GM19438 (cell line): ENCODE data around the gene TRIAP1.
"Not testable (repeated sequence)": the region's sequence is repeated elsewhere in the genome, so short reads cannot be mapped to it uniquely, and the experiment has no call there.

Experiments used
- ATAC-seq: cut with Tn5 transposase; IDR thresholded peaks from one replicate; pipeline ENCODE4 v1.9.1; 2021; ENCODE audit warnings: low read depth; ENCODE audit not compliant: unreplicated experiment

Gene TRIAP1

DNA sequence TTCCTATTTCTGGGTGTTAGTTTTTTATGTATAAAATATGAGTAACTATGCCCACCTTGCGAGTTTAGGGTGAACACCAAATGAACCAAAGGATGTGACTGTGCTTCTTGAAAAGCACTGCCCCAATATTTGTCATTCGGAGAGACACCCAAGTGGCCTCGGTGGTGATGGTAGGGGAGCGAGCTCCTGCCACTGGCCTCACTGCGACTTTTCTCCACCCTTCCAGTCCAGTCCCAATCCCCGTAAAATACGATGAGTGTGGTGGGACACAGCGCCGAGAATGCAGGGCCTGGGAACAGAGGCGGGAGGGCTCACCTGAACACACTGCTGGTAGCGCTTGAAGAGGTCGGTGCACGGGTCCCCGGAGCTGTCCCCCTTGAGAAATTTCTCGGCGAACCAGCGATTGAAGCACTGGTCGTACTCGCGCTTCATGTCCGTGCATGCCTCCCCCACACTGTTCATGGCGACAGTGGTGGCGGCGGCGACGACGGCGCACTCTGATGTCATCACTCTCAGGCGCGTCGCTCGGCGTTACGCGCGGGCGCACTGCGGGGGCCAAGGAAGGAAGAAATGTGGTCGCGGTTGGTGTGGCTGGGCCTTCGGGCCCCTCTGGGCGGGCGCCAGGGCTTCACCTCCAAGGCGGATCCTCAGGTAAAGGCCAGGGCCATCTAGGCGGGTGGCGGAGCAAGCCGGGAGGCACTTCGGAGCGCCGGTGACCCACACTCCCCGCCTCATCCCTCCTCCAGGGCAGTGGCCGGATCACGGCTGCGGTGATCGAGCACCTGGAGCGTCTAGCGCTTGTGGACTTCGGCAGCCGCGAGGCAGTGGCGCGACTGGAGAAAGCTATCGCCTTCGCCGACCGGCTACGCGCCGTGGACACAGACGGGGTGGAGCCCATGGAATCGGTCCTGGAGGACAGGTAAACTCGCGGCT lies at the start of gene TRIAP1, which contains the start of gene GATC:
Gene TRIAP1, minus strand, starts transcription at position 474 of the 933 bp plus-strand sequence. Its CDS starts 12 bp downstream, at position 462.
Gene GATC, plus strand, starts transcription at position 534 of the 933 bp plus-strand sequence. Its CDS starts 37 bp downstream, at position 571.
- peak; percentile 83 for ATAC-seq

DNA sequence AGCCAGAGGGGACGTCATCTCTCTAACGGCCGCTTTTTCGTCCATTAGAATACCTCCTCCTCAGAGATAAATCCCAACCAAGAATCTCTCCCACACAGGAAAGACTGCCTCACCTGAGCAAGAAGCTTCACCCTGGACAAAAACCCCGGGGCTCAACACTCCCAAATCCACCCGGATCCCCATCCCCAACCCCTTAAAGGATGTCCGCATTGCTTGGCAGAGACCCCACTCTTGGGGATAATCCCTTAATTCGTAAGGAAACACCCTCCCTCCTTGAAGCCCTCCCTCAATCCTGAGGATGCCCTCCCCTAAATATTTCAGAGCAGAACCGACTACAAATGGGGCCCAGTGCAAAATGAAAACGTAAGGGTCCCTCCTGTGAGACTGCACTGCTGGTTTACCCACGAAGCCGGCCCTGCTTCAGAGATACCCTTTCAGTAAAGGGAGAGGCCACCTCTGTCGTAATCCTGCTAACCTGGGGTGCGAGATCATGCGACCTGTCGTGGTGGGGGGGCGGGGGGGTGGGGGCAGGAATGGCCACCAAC lies 49.1 kb upstream of the TRIAP1 start:
- ATAC-seq, result peak; percentile 9

DNA sequence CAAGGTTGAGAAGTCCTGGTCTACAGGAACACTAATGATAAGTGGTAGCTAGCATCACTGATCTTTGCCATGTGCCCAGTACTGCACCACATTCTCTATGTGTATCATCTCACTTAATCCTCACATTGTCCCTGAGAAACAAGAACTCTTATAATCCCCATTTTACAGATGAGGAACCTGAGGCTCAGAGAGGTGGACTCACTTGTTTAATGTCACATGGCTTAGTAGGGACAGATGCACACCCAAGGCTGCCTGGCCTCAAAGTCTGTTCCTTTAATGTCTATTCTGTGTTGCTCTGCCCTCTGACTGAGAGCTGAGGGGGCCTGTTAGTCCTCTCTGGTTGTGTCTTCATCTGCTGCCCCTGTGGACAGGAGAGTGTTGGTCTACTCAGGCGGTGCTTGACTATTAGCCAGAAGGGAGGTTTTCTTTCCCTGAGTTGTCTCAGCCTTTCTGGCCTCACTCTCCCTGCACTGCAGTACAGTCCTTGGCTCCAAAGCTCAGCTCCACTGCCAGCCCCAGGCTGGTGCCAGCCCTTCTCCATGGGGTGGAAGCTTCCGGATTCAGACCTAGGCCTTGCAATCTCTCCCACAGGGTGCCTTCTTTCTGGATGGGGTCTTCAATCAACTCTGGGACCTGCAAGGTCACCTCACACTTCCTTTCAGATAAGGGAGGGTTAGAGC lies 44.8 kb upstream of the TRIAP1 start:
- no peak for ATAC-seq

DNA sequence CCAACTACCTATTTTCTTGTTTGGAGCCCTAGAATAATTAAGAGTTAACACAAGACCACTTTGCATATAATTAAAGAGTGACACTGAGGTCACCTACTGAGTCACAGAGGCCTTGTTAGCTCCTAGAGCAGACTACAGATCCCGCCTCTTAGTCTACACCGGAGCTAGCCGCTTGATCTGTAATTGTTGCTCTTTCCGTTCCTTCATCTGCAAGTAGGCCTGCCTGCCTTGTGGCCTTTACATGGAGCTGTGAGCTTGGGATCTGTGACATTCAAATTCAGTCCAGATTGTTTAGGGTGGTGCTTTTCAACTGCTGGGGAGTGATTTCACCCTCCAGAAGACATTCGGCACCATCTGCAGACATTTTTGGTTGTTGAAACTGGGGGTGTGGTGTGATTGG lies 44.1 kb upstream of the TRIAP1 start:
- no peak for ATAC-seq

DNA sequence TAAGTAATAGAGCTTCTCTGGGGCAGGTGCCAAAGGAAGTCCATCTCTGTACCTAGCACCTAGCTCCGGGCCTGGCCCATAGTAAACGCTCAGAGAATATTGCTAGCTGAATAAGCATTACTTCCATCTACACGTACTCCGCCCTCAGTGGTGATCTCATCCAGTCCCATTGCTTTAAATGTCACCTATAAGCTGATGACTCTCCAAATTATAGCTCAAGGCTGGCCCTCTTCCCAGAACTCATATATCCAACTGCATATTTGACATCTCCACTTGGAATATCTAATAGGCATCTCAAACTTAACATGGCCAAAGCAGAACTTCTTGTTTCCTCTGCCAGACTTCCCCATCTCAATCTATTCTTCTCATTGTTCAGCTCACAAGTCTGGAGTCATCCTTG lies 42.8 kb upstream of the TRIAP1 start:
- ATAC-seq, result no peak

DNA sequence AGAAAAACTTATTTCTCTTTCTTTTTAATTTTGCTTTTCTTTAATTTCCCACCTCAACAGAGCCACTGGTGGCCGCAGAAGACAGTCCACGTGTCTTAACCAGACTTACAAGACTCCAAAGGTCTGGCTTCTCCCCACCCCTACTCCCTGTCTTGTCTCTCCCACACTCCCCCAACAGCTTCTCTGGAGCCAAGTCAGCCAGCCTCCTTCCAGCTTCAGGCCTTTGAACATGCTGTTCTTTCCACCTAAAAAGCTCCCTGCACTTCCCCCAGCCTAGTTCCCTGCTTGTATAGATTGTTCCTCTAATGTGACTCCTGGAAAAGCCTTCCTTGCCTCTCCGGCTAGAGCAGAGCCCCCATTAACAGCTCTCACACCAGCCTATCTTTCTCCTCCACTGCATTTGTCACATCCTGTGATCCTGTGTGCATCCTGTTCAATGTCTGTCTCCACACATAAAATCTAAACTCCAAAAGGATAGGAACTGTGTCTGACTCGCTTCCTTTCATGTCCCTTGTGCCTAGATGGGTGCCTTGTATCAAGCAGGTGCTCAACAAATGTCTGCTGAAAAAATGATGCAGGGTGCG lies 42.0 kb upstream of the TRIAP1 start:
- ATAC-seq, result no peak

DNA sequence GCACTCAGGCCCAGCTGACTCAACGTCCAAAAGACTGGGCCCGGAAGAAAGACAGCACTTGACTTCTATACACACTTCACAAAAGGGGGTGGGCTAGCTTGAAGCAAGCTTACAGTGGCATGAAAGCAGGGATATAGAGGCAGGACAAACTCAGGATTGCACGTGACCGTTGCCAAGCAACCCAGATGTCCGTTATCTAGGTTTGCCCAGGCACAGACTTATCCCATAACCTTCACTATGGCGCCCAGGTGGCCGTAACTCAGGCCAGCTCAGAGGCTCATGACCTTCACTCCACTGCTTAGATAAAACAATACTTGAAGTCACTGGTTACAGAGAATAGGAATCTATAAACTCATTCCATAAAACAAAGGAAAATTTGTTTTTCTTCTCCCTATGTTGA lies 41.4 kb upstream of the TRIAP1 start:
- ATAC-seq, result not testable (repeated sequence)

DNA sequence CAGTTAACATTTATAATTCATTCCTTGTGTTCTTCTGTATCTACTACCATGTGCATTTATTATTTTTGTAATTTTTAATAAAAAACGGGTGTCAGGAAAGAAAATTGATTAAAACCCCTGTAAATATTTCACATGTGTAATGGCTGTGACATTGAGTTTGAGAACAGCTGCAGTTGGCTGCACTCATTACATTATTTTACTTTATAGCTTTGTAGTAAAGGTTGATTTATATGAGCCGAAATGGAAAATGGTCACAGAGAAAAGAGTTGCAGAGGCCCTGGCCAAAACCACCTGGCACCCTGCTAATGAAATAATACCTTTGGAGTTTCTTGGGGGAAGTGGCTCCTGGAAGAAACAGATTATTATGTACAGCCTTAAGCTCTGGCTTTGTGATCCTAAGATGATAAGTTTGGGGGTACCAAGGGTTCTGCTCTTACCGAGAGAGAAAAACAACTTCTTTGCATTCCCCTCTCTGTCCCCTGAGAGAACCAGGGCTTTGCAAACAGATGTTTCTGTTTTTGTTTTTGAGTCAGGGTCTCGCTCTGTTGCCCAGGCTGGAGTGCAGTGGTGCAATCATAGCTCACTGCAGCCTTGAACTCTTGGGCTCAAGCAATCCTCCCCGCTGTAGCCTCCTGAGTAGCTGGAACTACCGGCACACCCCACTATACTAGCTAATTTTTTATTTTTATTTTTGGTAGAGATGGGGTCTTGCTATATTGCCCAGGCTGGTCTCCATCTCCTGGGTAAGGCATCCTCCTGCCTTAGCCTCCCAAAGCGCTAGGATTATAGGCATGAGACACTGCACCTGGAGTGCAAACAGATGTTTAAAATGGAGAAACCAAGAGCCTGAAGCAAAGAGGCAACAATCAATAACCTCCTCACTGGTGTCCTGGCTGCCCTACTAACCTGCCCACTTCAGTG lies 40.0 kb upstream of the TRIAP1 start:
- ATAC-seq, result no peak

DNA sequence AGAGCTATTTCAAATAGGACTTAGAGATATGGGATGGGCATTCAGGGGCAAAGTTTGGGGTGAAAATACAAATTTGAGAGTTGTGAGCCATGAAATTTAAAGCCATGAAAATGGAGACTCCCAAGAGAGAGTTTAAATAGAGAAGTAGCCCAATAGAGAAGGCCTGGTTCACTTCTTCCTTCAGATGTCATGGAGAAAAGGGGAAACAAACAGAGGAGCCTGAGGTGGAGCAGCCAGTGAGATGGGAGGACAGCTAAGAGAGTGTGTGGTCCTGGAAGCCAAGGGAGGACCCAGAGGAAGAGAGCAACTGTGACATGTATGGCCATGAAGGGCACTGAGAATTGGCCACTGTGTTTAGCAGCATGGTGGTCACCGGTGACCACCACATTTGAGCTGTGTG lies 37.4 kb upstream of the TRIAP1 start:
- ATAC-seq, result no peak

DNA sequence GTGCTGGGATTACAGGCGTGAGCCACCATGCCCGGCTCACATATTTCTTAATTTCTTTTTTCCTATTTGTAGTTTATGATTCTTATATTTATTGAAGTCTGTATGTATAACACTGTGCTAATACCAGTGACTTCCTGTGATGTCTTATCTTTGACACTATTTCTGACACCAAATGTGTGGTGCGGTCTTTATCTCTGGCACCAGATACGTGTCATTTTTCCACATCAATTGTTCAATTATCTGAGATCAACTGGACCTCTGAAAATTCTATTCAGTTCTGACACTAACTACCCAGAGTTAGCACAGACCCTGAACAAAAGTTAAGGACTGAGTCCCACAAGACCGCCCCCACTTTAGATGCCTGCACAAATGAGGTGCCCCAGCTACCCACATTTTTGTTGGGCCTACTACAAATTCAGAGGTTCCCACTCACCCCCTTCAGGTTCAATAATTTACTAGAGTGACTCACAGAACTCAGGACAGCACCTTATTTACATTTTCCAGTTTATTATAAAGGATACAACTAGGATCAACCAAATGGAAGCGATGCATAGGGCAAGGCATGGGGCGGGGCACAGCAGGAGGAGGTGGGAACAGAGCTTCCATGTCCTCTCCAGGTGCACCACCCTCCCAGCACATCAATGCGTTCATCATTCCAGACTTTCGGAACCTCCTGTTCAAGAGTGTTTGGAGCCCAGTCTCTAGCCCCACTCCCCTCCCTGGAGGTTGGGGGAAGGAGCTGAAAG lies 35.0 kb upstream of the TRIAP1 start:
- no peak for ATAC-seq

DNA sequence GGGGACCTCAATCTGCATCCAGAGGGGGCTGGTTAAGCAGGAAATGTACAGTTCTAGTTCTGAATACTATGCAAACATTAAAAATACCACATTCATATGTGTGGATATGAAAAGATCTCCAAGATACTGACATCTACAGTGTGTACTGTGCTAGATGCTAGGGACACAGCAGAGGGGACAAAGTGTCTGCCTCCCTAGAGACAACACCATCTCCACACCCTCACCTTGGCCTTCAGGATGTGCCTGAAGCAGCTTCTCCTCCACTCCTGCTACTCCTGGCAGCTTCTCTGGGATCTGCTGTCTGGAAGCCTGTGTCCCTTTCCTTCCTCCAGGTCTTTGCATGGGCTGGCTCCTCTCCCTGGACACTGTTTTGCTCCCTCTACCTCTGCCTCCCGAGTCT lies 34.0 kb upstream of the TRIAP1 start:
- no peak for ATAC-seq

DNA sequence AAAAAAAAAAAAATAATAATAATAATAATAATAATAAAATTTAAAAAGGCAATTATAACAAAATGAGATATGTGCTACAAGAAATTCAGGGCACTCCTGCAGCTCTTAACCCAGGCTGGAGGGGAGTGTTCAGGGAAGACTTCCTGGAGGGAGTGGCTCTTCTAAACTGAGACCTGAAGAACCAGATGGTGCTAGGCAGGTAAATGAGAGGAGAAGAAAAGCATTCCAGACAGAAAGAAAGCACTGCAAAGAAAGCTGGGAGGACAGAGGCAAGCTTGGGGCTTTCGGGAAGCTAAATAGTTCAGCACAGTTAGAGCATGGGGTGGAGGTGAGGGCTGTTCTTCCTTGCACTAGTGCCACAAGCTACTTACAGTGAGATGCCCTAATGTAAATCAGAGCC lies 33.3 kb upstream of the TRIAP1 start:
- ATAC-seq, result no peak

DNA sequence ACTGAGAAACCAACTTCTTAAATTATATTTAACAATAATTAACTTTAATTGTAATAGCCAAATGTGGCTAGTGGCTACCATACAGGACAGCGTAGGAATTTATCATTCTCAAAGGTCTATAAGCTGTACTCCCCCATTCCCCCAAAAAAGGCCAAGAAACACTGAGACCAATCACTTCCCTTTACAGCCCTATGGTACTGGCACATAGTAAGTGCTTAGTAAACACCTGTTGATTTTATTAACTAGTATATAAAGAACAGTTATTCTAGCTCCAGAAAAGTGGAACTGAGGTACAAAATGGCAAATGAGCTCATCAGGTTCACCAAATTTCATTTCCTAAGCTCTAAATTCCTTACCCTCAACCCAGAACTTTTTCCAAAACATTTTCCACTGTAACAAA lies 29.5 kb upstream of the TRIAP1 start:
- ATAC-seq, result no peak

DNA sequence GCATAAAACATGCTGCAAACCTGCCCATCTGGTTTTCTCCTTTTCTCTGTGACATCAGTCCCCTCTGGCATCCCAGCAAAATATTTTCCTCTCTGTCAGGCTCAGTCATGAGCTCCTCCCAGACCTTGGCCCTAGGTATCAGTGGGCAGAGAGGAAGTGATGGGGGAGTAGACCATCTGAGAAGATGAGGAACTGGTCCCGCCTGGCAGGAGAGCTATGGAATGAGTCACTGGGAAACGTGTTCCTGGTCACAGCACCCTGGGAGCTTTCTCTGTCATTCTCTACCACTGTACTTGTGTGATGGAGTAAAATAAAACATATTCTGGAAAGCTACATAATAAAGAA lies 28.4 kb upstream of the TRIAP1 start:
- ATAC-seq, result no peak

DNA sequence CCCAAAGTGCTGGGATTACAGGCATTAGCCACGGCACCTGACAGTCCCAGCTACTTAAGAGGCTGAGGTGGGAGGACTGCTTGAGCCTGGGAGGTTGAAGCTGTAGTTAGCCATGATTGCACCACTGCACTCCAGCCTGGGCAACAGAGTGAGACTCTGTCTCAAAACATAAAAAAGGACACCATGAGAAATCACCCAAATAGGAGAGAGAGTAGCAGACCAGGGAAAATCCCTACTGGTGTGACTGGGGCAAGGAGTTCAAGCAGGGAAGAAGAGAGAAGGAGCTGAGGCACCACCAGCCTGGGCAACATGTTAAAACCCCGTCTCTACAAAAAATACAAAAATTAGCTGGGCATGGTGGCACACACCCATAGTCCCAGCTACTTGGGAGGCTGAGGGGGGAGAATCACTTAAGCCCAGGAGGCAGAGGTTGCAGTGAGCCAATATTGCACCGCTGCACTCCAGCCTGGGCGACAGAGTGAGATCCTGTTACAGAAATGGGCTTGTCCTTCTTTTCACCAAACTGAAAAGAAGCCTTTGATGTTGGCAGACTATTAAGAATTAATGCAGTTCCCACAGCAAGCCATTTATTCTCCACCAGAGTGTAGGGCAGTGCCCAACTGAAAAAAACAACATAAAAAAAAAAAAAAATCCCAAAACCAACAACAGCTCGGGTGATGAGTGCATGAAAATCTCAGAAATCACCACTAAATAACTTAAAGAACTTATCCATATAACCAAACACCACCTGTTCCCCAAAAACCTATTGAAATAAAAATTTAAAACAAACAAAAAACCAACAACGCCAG lies 27.8 kb upstream of the TRIAP1 start:
- no peak for ATAC-seq

DNA sequence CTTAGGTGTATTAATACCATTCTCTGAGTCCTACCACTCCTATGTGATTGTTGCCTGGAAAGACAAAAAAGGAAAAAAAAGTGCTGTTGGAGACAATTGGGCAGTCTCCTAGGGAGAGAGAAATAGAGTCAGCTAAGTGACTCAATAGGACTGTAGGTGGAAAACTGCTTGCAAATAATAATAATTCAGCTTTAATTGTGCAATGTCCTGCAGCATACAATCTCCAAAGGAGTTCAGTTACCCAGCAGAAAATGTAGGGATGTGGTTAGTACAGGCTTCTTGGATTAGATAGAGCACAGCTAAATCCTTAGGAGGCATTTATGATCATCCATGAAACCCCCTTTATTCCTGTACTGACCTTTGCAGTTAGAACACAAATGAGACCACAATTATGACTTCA lies 26.3 kb upstream of the TRIAP1 start:
- ATAC-seq, result no peak

DNA sequence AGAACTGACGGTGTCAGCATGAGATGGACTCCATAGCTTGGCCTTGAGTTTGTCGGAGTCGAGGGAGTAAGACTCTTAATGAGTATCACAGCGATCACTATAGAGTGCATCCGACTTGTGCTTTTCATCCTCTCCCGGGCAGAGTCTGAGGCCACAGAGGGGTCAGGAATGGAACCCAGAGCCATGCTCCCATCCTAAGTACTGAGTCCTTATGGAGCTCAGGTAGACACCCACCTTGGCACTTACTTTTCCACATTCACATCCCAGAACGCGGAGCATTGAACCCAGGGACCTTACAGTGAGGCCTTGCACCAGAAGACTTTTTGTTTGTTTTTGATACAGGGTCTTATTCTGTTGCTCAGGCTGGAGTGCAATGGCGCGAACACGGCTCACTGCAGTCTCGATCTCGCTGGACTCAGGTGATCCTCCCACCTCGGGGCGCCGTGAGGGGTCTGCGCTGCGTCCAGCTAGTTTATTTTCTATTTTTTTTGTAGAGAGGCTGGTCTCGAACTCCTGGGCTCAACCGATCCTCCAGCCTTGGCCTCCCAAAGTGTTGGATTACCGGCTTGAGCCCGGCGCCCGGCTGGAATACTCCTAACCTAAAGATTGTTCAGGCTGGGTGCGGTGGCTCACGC lies 24.1 kb upstream of the TRIAP1 start:
- ATAC-seq, result peak; percentile 26

DNA sequence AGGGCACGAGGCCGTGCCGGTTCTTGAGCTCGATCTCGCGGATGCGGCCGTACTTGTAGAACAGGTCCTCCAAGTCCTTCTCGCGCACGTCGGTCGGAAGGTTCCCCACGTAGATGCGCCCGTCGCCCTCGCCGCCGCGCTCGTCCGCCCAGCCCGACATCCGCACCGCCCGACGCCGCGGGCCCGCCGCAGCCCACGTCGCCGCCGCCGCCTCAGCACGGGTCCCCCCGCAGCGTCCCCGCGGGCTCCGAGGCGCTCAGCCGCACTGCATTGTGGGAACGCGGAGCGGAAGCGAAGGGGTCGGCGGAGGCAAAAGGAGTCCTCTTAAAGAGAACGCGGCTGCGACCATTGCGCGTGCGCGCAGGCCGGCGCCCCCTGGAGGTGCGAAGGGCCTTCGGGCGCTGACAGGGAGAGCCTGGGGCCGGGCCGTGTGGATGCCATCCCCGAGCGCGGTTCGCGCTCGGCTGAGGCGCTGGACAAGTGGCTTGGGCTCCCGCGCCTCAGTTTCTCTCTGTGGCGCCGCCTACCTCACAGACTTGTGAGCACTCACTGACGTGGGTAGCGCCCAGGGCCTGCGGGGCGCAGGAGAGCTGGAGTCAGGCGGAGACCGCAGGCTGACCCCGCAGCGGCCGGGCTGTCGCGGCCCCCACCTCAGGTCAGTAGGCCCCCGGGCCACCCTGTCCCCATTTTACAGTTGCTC lies 23.4 kb upstream of the TRIAP1 start, which contains the start of gene SRSF9:
Gene SRSF9, minus strand, starts transcription at position 299 of the 700 bp plus-strand sequence. Its CDS starts 139 bp downstream, at position 160.
- peak; percentile 83 for ATAC-seq
